NCI-H2196 (cell line): ENCODE measurements around the gene SERTAD4.

Source experiments
- DNase-seq: peaks from one replicate; lab custom pipeline; 2025; ENCODE audit not compliant: unreplicated experiment; lab: John Stamatoyannopoulos, UW

Gene SERTAD4

DNA sequence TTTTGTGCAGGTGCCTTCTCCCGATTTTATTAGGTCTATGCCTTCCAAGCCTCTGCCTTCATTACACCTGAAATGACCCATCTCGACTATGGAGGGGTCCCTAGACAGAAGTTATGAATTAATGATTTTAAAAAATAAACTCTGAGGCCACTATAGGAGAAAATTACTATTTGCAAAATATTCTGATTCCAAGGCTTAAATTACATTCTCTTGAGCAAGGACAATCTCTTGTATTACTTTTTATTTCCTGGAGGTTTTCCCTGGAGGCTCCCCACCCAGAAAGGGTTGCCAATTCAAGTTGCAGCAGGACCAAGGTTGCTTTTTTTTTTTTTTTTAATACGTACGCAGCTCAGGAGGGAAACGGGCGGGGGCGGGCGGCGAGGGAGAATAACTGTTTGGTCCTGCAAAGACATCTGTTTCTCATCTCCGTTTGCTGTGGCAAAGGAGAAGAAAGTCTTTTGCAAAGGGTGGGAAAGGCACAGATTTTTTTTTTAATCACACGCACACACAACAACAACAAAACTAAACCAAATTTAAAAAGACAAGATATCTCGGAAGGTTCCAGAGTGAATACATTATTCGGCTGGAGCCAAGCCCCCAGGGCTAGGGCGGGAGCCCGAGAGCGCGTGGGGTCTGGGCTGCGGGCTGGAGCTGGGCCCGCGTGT is 618 bp upstream of the SERTAD4 start:
- no peak for DNase-seq

DNA sequence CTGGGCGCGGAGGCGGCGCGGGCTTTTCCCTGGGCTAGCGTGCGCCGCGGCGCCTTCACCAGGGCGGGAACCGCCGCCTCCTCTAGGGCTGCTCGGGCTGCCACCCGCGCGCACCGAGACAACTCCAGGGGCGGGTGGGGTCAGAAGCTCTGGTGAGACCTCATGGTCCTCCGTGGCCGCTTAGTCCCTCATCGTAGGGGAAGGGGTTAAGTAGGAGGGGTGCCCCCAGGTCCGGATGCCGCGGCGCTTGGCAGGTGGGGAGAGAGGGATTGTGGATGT is 559 bp downstream of the SERTAD4 start:
- no peak for DNase-seq

DNA sequence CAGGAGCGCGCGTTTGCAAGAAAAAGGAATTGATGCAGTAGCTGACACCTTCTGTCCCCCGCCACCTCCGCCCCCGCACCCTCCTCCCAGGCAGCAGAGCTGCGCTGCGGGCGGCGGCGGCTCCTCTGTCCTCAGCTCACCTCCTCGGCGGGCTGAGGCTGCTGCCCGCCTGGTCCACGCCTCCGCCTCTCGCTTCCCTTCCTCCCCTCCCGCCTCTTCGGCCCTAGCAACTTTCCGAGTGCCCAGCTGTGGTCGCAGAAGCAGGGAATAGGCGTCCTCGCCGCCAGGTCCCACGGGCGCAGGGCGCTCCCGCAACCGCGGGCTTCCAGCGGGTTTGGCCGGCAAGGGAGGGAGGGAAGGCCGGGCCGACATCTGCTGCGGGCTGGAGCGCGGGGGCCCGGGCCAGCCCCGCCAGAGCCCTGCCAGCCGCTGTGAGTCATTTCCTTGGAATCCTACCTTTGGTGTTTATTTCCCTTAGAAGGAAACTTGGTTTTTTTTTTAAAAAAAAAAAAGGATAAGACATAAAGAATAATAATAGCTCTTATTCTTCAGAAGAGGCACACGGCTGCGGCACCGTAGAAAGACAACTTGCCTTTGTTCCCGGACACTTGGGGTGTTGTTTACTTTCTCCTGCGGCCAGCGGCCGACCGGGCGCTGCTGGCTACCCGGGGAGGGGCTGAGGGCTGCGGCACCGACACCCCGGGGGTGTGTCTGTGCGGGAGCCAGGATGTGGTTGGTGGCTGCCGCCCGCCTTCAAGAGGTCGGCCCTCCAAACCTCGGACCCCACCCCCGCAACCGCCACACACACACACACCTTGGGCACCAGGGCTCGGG is 1.1 kb downstream of the SERTAD4 start:
- DNase-seq = peak; percentile 39

DNA sequence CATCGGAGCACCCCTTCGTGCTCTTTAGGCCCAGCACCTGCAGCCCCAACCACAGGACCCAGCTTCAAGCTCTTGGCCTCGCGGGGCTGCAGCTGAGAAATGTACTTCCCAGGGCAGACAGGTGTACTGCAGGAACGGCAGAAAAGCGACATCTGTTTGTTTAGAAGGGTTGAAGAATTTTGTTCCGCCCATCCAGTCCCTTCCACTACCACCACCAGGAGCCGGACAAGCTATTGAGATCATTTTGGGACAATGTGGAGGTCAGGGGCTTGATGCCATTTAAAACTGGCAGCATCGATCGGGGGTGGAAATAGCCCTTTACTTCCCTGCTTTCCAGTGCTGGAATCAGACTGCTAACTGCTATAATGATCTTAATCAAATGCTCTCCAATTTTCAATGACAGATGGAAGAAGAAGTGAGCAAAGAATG is 1.7 kb downstream of the SERTAD4 start:
- no peak for DNase-seq

DNA sequence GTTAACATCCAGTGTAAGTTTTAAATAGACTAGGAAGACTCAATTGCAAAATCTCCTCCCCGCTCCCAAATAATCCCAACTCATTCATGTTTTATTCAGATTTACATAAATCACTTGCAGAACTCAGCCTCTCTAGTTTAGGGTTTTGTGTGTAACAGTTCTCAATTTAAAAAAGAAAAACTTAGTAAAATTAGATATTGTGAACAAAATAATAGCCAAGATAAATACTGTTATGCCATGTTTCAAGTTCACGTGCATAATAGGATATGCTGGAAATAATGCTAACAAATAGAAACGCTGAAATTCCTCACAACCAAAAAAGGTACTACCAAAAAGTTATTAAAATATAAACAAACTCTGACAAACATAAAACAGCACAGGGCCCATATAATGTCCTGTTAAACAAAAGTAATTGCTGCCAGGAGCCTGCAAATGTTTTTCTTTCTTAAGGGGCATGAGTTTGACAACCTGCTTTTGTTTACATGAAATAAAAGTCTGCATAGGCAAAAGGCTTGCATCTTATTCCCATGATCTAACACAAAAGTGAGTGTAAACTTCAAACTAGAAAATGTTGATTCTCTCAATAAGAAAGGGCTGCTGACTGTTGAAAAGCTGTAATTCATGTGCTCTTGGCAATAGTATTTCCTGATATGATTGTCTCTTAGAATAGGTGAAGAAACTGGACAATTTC is 2.9 kb downstream of the SERTAD4 start:
- DNase-seq = no peak

DNA sequence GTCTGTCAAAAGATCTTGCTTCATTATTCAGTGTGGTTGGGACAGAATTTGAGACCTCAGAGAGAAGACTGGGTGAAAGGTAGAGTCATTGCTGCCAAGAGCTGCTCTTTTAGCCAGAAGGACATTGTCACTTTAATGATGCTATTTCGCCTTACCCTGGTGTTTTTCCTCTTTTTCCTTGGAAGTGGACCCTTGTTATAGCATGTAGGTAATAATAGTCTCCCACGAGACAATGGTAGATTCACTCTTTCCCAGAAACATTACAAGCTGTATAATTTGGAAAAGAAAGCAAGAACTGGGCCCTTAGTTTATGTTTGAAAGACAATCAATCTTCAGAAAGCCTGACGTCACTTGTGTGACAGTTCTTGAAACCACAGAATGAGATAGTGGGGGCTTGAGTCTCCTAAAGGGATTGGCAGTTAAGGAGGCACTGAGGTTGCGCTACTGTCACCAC is 3.8 kb downstream of the SERTAD4 start:
- no peak for DNase-seq

DNA sequence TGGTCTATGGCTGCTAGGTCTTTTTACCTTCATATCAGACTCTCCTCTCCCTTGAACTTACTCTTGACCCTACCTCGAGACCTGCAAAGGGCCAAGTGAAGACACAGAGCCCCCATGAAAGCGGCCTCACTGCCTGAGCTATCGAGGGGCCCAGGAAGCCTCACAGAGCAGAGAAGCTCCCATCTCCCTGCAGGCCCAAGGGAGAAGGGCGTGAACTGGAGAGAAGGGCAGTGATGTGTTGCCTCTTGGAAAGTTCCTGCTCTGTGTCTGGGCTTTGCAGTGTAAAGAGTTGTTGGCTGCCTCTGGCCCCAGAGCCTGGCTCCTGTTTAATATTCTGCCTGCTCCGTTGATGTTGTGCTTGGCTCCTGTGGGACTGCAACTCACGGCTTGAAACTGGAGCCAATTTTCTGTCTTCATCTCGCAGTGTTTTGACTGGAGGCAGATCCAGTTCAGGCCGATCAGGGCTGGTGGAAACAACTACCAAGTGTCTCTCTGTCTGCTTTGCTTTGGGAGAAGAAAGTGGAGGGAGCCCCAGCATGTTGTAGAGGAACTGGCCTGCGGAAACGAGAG is 4.3 kb downstream of the SERTAD4 start:
- DNase-seq = no peak

DNA sequence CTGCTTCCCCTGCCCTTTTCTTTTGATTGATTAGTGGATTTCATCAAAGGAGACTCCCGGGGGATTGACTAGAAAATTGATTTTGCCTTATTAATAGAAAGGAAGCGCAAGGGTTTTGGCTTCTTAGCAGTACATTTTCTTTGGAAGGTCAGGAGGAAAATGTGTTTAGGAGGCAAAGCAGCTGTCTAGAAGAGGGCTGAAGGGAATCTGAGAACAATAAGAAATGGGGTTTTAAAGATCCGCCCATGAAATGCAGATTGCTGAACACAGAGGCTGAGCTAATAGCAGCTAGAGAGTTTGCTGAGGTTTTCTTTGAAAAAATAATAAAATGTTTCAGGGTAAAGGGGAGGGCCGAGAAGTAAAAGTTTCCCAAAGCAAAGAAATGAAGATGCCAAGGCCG is 4.9 kb downstream of the SERTAD4 start:
- DNase-seq = no peak

DNA sequence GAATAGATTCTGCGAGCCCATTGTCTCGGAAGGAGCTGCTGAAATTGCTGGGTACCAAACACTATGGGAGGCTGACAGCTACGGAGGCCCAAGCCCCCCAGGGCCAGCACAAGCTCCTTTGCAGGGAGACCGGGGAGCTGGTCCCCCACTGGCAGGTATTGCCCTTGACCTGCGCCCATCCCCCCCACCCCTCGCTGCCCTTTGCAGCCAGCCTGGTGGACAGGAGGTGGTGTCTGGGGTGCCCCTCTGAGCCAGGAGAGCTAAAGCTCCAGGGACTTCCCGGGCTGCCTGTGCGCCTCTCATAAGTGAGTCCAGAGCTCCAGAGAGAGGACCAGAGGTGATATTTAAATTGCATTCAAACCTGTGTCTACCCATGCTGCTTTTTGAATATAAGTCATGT is 5.4 kb downstream of the SERTAD4 start:
- DNase-seq = no peak

DNA sequence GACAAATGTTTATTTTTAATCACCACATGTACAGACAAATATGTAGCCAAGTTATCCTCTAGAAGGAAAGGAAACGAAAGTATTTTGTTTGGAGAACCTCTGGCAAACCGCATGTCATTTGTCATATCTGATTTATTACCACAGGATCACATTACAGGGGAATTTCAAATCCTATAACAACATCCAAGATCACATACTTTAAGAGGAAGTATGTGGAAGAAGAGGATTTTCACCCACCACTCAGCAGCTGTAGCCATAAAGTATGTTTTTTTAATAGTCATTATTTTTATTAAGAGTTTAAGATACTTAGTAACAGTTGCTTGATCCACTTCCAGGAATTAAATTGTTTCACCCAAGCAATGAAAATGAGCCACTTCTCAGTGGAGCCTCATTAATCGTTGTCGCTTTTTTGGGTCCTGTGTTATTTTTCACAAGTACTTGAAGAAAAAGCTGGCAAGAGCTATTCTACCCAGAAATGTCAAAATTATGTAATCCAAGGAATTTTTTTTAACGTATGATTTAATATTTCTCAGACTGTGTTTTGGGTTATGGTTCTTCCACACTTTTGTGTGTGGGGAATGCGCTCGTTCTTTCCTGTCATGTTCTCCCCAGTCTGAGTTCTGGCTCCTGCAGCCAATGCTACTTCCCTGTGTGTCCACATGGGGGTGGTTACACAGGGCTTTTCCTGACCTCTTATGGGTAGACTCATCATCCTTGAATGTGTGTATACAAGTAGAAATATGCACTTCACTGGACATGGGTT is 6.9 kb downstream of the SERTAD4 start:
- DNase-seq = no peak

DNA sequence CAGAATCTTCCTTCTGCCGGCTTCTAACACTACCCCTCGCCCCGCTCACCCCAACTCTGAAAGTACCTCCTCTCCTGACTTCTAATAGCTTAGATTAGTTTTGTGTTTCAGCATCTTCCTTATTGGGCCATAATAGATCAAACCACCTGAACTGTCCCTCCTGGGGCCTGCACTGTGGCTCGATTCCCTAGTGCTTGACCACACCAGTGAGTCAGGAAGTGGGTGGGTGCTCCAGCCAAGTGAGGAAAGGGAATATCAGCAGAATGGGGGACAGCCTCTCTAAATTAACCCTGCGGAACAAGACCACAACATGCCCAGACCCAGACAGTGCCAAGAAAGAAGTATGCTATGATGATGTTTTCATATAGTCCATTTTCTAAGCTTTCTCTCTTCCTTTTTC is 8.5 kb downstream of the SERTAD4 start:
- no peak for DNase-seq

DNA sequence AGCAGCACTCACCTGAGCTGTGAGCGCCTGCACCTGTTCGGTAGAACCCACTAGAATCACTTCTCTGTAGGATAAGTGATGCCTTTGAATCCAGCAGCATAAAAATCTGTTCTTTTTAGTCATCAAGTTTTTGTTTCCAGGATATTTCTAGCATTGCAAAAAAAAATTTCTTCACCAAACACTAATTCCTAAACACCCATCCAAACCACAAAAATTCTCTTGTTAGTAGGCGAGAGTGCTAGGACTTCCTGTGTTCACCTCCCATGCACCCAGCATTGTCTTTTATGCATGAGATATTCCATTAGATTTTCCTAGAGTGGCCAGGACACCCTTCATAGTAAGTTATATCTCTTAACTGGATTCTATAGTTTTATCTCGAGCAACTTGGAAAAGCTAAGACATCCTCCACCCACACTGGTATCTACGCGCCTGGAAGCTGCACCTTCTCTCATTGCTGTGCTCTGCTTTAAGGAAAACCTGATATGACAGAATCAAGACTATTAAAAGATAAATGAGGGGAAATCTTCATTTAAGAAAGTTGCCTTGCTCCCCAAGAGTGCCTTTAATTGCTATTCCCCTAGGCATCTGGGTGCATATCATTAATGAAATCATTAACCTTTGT is 12.3 kb downstream of the SERTAD4 start:
- DNase-seq = no peak

DNA sequence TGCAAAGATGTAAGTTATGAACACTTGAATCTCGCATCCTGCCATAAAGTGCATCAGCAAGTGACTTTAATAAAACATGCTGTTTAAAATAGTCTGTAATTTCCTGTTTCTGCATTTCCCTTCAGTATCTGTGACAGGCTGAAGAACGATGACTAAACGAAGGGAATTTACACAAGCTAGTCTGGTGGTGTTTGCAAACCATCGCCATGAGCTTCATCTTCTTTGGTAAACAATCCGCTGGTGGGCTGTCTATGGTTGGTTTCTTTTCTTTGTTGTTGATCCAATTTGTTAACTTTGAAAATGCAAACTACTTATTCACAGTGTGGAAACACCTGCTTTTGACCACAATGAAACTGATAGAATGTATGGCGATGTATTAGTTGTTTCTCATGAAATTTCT is 13.9 kb downstream of the SERTAD4 start:
- DNase-seq = no peak

DNA sequence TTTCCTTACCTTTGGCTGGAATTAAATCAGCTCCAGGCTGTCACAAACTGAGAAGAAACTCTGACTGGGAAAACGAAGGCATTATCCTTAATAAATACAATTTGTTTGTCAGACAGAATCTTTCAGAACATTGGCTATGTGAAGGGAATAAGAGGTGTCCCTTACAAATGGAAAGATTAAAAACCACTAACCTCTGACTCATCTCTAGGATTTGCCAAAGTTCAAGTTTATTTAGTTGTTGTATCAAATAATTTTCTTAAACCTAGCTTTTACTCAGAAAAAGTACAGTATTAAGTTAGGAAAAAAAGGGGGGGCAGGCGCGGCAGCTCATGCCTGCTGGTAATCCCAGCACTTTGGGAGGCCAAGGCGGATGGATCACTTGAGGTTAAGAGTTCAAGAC is 15.7 kb downstream of the SERTAD4 start:
- DNase-seq = no peak

DNA sequence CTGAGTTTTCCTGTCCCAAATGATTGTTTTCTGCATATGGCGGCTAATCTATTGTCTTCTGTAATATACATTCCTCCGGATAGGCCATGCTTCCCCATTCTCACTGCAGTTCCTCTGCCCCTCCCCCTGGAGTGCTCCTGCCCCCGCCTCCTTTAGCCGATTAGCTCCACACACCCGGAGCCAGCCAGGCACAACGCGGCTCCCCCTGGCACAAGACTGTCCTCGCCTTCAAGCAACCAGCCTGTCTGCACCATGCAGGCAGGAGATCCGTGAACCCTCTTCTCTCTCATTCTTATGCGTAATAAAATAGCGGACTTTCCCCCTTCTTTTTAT is 18.0 kb downstream of the SERTAD4 start:
- DNase-seq = peak; percentile 38

DNA sequence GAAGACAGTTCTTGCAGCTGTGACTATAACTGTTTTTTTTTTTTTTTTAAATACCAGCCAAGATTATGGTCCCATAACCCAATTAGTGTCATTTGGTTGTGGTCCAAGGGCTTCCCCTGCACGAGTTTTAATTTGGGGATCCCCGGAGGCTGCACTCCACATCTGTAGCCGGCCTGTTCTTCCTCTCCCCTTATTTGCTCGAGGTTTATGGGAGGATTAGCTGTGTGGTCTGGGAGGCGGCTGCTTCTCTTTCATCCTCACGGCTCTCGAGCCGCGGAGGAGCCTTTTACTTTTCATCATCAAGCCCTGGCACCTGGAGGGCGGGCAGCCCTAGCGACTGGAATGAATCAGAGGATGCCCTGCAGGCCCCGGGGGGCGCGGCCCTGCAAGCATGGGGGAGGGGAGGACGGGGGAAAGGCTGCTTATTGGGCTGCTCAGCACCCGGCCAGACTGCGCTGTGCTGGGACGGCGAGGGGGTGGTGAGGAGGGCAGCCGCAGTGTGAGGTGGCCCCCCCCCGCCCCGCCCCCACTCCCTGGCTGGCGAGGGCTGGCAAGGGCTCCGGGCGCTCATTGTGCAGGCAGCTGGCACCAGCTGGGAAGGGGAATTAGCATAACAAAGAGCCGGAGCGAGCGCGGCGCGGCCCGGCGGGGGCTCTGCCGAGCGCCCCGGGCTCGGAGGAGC is 18.5 kb downstream of the SERTAD4 start:
- peak; percentile 93 for DNase-seq

DNA sequence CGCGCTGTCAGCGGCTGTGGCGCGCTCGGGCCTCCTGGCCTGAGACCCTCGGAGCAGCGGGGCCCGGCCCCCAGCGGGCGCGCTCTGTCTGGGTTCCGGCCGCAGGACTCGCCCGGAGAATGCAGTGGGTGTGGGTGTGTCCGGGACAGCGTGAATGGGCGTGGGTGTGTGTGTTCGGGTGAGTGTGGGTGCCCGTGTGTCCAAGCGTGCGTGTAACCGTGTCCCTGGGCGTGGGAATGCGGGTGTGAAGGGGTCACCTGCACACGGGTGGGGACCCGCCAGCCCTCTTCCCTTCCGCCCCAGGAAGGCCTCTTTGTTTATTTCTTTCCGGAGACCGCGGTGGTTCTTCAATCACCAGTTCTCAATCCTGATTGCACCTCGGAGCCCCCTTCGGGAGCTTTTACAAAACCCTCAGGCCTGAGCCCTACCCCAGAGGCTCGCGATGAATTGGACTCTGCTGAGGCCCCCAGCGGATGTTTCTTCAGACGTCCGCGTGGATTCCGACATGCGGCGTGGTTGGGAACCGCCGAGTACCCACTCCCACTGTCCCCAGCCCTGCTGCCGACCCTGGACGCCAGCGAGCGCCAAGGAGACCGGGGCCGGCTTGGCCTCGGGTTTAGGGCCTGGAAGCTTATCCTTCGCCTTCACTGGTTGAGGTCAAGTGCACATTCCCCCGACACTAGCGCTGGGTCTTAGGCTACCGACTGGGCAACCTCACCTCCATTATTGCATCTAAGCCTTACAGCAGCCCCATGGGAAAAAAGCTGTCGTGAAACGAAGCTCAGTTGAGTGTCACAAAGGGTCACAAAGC is 19.3 kb downstream of the SERTAD4 start:
- DNase-seq = no peak

DNA sequence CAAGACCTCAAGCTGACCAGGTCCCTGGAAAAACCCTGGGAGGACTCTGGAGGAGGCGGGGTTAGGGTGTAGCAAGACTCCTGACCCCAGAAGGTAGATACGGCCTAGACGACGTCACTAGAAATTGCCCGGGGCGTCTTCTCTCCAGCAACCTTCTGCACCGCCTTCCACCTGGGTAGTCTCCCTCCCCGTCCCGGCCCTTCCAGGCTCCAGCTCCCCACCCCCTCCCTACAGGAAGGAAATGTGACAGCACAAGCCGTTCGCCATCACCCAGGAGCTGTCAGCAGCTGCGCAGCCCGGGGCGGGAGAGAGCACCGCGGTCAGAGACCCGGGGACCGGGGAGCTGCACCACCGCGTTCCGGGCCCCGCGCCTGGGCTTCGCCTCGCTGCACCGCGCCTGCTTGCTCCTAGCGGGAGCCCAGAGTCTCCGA is 20.0 kb downstream of the SERTAD4 start:
- DNase-seq = no peak

DNA sequence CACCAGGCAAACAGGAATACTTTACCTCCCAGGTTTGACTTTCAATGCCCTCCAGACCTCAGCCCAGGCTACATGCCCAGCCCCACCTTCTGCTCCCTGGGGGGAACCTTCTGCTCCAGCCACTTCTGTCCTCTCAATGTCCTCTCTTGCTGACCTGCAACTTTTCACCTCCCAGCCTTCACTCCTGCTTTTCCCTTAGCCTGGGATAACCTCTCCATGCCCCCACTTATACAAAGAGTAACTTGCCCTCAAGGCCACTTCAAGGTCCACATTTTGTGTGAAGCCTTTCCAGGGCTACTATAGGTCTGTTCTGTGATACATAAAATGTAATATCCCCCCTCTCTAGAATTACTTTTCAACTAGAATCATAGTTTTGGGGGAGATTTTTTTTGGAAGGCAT is 21.7 kb downstream of the SERTAD4 start:
- DNase-seq = no peak
